LNCaP clone FGC (cell line): ENCODE measurements around the gene CUBN.

Experiments
- DNase-seq: peaks from one replicate; pipeline ENCODE4 v3.0.0-alpha.2; 2011; ENCODE audit warnings: low read depth
- H3K4me3 ChIP-seq: 2 replicates; pipeline ENCODE4 v1.5.1; 2011; ENCODE audit warnings: mild to moderate bottlenecking, low read depth, low read length, control low read depth
- TF ChIP-seq, protein P1 (sequence below): IDR thresholded peaks from 2 replicates; pipeline ENCODE4 v1.5.1; 2012; ENCODE audit warnings: mild to moderate bottlenecking; ENCODE audit not compliant: control insufficient read depth, insufficient read depth; ENCODE audit errors: extremely low read depth

Gene CUBN

DNA sequence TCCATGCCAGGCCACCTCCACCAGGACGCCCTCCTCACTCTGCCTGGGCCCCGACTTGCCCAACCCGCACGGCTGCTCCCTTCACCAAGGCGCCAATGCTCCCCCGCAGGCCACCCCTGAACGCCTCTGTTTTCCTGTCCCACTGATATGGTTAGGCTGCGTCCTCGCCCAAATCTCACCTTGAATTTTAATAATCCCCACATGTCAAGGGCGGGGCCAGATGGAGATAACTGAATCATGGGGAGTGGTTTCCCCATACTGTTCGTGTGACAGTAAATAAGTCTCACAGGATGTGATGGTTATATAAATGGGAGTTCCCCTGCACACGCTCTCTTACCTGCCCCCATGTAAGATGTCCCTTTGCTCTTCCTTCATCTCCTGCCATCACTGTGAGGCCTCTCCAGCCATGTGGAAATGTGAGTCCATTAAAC, 342.2 kb downstream of the CUBN start:
- TF ChIP-seq, protein P1, sequence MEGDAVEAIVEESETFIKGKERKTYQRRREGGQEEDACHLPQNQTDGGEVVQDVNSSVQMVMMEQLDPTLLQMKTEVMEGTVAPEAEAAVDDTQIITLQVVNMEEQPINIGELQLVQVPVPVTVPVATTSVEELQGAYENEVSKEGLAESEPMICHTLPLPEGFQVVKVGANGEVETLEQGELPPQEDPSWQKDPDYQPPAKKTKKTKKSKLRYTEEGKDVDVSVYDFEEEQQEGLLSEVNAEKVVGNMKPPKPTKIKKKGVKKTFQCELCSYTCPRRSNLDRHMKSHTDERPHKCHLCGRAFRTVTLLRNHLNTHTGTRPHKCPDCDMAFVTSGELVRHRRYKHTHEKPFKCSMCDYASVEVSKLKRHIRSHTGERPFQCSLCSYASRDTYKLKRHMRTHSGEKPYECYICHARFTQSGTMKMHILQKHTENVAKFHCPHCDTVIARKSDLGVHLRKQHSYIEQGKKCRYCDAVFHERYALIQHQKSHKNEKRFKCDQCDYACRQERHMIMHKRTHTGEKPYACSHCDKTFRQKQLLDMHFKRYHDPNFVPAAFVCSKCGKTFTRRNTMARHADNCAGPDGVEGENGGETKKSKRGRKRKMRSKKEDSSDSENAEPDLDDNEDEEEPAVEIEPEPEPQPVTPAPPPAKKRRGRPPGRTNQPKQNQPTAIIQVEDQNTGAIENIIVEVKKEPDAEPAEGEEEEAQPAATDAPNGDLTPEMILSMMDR = no peak
- DNase-seq = no peak

DNA sequence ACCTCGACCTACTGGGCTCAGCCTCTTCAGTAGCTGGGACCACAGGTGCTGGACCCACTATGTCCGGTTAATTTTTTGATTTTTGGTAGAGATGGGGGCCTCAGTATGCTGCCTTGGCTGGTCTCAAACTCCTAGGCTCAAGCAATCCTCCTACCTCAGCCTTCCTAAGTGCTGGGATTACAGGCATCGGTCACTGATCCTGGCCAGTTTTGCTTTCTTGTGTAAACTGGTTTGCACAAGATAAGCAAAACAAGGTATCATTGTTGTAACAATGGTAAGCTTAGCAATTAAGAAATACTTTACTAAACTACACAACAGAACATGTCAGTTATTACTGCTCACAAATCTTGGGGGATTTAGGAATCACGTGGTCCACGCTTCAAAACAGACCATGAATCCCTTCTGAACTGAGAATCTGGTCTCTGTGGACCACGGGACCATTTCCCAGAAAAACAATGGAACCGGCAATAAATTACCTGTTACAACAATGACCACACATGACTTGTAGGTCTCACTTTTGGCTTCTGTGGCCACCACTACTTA, 349.2 kb downstream of the CUBN start:
- DNase-seq = no peak
- no peak overlapping the region for H3K4me3 ChIP-seq
- TF ChIP-seq, protein P1 = no peak

More for the DNA sequence above, 342.2 kb downstream of the CUBN start:
- H3K4me3 ChIP-seq = no peak overlapping the region

DNA sequence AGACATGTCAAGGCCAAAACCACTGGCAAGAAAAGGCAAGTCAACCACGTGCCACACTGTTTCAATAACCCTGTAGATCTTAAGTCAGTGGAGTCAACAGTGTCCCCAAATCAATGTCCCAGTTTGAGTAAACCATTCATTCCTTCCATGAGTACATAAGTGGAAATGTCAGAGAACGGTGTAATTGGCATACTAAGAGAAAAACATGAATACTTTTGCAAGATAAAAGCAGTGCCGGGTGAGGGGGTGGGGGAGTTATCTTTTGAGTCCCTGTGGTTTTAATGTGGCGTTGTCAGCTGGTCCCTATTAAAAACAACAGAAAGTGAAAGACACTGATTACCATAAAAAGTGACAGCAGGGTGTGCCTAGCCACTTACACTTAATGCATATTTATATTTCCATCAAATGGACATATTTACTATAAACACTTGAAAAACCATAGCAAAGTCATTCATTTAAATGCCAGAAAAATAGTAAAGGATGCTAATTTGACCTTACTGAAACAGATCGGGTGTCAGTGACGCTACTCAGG, 350.2 kb downstream of the CUBN start:
- TF ChIP-seq, protein P1 = no peak
- no peak overlapping the region for H3K4me3 ChIP-seq
- no peak for DNase-seq

DNA sequence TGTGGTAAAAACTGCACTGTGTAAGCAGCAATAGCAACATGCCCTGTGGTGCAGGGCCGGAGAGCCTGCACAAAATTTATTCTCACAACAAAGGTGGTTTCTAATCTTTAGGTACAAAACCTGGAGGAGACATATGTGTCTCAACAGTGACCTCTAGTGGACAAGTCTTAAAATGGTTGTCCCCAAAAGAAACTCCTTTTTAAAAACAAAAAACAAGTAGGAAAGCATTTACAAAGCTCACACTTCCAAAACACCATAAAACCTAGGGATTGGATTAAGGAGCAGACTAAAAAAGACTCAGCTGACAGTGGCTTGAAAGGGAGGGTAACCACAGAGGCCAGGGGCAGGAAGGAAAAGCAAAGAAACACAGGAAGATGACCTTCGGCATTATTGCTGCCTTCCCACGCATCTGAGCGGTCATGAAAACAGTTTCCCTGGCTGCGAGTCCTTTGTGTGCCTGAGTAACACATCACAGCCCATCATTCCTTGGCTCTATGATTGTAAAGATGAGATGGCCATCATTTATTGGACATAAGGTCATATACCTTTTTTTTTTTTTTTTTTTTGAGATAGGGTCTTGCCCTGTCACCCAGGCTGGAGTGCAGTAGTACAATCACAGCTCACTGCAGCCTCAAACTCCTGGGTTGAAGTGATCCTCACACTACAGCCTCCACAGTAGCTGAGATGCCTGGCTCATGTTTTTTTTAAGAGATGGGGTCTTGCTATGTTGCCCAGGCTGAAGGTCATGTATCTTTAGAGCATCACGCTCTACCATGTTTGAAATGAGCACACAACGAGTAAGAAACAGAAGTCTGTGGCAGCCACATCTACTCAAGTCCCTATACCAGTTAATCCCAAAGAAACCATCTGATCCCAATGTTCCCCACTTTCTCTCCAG, 351.9 kb downstream of the CUBN start:
- no peak overlapping the region for H3K4me3 ChIP-seq
- TF ChIP-seq, protein P1 = peak; percentile 56
- peak; percentile 39 for DNase-seq

DNA sequence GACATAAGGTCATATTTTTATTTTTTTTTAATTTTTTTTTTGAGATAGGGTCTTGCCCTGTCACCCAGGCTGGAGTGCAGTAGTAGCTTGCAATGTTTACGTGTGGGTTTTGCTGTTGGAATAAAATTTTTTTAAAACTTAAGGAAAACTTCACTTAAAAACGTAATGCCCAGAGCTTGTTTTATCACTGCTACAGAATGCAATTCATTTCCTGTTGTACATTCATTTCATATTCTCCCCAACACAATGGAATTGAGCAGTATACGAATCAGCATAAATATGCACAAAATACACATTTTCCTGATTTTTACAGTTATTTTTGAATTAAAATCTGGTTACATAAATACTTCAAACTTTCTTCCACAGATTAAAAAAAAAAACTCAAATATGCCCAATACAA, 352.7 kb downstream of the CUBN start:
- no peak for DNase-seq

More for the DNA sequence above, 352.7 kb downstream of the CUBN start:
- TF ChIP-seq, protein P1 = no peak
- no peak overlapping the region for H3K4me3 ChIP-seq
